ENCODE results near the gene U2AF1L4.

GRCh38 chr19:35782589-35782988, 37.4 kb upstream of the U2AF1L4 start:
- no peak for TF ChIP-seq POLR2A (IDR thresholded peaks at IDR 0.05; ENCODE audit: low read length)
- TF ChIP-seq GATA1 (IDR thresholded peaks at IDR 0.05; ENCODE audit: low read depth, low read length): no peak
